ENCODE data around the gene COL26A1. TPM values are rescaled to one million over a fixed set of nuclear protein-coding genes. Genes with fewer than 3 reads are reported as not detected.

COL26A1 gene
- total and polyA plus RNA-seq, 2 donors, result 0.41 to 3.0 TPM

- H3K4me3 ChIP-seq (ENCODE audit: low read length in 2 of 2), result no peak overlapping the region
- no peaks in the 10 kb centered on the region for H3K4me1 ChIP-seq (ENCODE audit: control insufficient read depth in 2 of 2, insufficient read depth in 2 of 2, low read length in 2 of 2)
- DNase-seq (ENCODE audit: low read depth in 6 of 9, low spot score in 9 of 9), result no peak
- H3K9me3 ChIP-seq (ENCODE audit: control insufficient read depth in 2 of 2, insufficient read depth in 1 of 2, low read length in 1 of 2), result peaks cover 0 to 10% of the 10 kb centered on the region in 2 donors
- H3K27me3 ChIP-seq (ENCODE audit: control insufficient read depth in 2 of 2, insufficient read depth in 1 of 2, low read length in 1 of 2), result peaks cover 0 to 2% of the 10 kb centered on the region in 2 donors
- no peak overlapping the region for H3K27ac ChIP-seq (ENCODE audit: low read depth in 1 of 2, low read length in 1 of 2)
- 75% methylated on average over 7 of the region's 7 CpGs for WGBS
- H3K36me3 ChIP-seq (ENCODE audit: control insufficient read depth in 2 of 2, insufficient read depth in 2 of 2, low read length in 1 of 2), result no peaks in the 10 kb centered on the region
Observed at GRCh38 chr7:101535351-101535751, 172.7 kb downstream of the COL26A1 start.

GRCh38 chr7:101536232-101536631 lies 173.6 kb downstream of the COL26A1 start:
- peaks cover 0 to 10% of the 10 kb centered on the region in 2 donors for H3K9me3 ChIP-seq (ENCODE audit: control insufficient read depth in 2 of 2, insufficient read depth in 1 of 2, low read length in 1 of 2)
- H3K27me3 ChIP-seq (ENCODE audit: control insufficient read depth in 2 of 2, insufficient read depth in 1 of 2, low read length in 1 of 2), result peaks cover 0 to 2% of the 10 kb centered on the region in 2 donors
- WGBS, result 91% methylated on average over 6 of the region's 6 CpGs
- H3K4me1 ChIP-seq (ENCODE audit: control insufficient read depth in 2 of 2, insufficient read depth in 2 of 2, low read length in 2 of 2), result no peaks in the 10 kb centered on the region
- no peak overlapping the region for H3K4me3 ChIP-seq (ENCODE audit: low read length in 2 of 2)
- DNase-seq (ENCODE audit: low read depth in 6 of 9, low spot score in 9 of 9), result no peak
- no peak overlapping the region for H3K27ac ChIP-seq (ENCODE audit: low read depth in 1 of 2, low read length in 1 of 2)
- H3K36me3 ChIP-seq (ENCODE audit: control insufficient read depth in 2 of 2, insufficient read depth in 2 of 2, low read length in 1 of 2), result no peaks in the 10 kb centered on the region

DNA sequence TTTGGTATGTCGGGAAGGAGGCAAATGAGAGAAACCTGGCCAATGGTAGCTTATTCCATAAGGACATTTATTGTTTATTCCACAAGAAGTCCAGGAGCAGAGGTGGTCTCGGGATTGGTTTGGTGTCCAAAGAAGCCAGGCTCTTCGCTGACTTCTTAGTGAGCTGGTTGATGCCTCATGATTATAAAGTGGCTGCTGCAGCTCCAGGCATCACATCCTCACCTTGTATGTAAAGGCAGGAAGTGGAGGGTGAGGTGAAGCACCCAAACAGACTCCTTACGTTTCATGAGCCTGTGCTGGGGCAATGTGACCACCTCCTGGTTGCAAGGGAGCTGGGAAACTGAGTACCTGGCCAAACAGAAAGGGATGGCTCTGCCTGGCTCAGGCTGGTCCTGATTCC lies 174.0 kb downstream of the COL26A1 start:
- peaks cover 0 to 10% of the 10 kb centered on the region in 2 donors for H3K9me3 ChIP-seq (ENCODE audit: control insufficient read depth in 2 of 2, insufficient read depth in 1 of 2, low read length in 1 of 2)
- H3K4me1 ChIP-seq (ENCODE audit: control insufficient read depth in 2 of 2, insufficient read depth in 2 of 2, low read length in 2 of 2), result no peaks in the 10 kb centered on the region
- H3K4me3 ChIP-seq (ENCODE audit: low read length in 2 of 2), result no peak overlapping the region
- peaks cover 0 to 2% of the 10 kb centered on the region in 2 donors for H3K27me3 ChIP-seq (ENCODE audit: control insufficient read depth in 2 of 2, insufficient read depth in 1 of 2, low read length in 1 of 2)
- 91% methylated on average over 4 of the region's 4 CpGs for WGBS
- H3K27ac ChIP-seq (ENCODE audit: low read depth in 1 of 2, low read length in 1 of 2), result no peak overlapping the region
- no peak for DNase-seq (ENCODE audit: low read depth in 6 of 9, low spot score in 9 of 9)
- no peaks in the 10 kb centered on the region for H3K36me3 ChIP-seq (ENCODE audit: control insufficient read depth in 2 of 2, insufficient read depth in 2 of 2, low read length in 1 of 2)

- Histone ChIP-seq H3K27ac (ENCODE audit: low read depth in 1 of 2, low read length in 1 of 2) (no peak overlapping the region), H3K4me1 (ENCODE audit: control insufficient read depth in 2 of 2, insufficient read depth in 2 of 2, low read length in 2 of 2) (no peaks in the 10 kb centered on the region), H3K27me3 (ENCODE audit: control insufficient read depth in 2 of 2, insufficient read depth in 1 of 2, low read length in 1 of 2) (peaks cover 0 to 2% of the 10 kb centered on the region in 2 donors), H3K4me3 (ENCODE audit: low read length in 2 of 2) (no peak overlapping the region), H3K9me3 (ENCODE audit: control insufficient read depth in 2 of 2, insufficient read depth in 1 of 2, low read length in 1 of 2) (peaks cover 0 to 10% of the 10 kb centered on the region in 2 donors), H3K36me3 (ENCODE audit: control insufficient read depth in 2 of 2, insufficient read depth in 2 of 2, low read length in 1 of 2) (no peaks in the 10 kb centered on the region)
- DNase-seq (ENCODE audit: low read depth in 6 of 9, low spot score in 9 of 9), result no peak
- WGBS, result 94% methylated on average over 8 of the region's 8 CpGs
Observed at GRCh38 chr7:101537205-101537604, 174.5 kb downstream of the COL26A1 start.

DNA sequence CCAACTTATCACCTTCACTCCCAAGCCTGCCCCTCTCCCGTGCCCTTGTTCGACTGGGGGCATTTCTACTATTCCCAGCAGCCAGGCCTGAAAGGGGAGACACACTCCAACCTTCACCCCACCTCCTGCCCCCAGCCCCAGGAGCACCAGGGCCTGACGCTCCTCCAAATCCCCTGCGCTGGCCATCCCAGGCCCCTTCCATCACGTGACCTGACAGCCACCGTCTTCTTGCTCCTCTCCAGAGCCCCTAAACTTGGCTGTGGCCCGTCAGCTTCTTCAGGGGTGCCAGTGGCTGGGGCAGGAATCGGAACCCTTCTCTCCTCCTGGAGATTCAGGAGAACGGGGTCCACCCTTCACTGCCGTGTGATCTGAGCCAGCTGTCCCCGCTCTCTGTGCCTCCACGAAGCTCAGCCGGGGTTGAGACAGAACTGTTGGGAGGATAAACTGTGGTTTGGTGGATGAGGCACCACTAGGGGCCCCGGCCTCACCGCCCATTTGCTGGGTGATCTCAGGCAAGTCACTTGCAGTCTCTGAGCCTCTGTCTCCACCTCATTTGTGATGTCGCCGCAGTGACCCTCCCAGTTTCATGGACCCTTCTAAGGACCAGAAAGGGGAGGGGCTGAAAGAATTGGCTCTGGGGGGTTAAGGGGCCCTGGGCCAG lies 175.4 kb downstream of the COL26A1 start:
- no peak for DNase-seq (ENCODE audit: low read depth in 6 of 9, low spot score in 9 of 9)
- Histone ChIP-seq H3K27ac (ENCODE audit: low read depth in 1 of 2, low read length in 1 of 2) (no peak overlapping the region), H3K36me3 (ENCODE audit: control insufficient read depth in 2 of 2, insufficient read depth in 2 of 2, low read length in 1 of 2) (no peaks in the 10 kb centered on the region), H3K9me3 (ENCODE audit: control insufficient read depth in 2 of 2, insufficient read depth in 1 of 2, low read length in 1 of 2) (peaks cover 0 to 10% of the 10 kb centered on the region in 2 donors), H3K27me3 (ENCODE audit: control insufficient read depth in 2 of 2, insufficient read depth in 1 of 2, low read length in 1 of 2) (peaks cover 0 to 2% of the 10 kb centered on the region in 2 donors), H3K4me1 (ENCODE audit: control insufficient read depth in 2 of 2, insufficient read depth in 2 of 2, low read length in 2 of 2) (no peaks in the 10 kb centered on the region), H3K4me3 (ENCODE audit: low read length in 2 of 2) (no peak overlapping the region)
- 91% methylated on average over 17 of the region's 17 CpGs for WGBS

DNA sequence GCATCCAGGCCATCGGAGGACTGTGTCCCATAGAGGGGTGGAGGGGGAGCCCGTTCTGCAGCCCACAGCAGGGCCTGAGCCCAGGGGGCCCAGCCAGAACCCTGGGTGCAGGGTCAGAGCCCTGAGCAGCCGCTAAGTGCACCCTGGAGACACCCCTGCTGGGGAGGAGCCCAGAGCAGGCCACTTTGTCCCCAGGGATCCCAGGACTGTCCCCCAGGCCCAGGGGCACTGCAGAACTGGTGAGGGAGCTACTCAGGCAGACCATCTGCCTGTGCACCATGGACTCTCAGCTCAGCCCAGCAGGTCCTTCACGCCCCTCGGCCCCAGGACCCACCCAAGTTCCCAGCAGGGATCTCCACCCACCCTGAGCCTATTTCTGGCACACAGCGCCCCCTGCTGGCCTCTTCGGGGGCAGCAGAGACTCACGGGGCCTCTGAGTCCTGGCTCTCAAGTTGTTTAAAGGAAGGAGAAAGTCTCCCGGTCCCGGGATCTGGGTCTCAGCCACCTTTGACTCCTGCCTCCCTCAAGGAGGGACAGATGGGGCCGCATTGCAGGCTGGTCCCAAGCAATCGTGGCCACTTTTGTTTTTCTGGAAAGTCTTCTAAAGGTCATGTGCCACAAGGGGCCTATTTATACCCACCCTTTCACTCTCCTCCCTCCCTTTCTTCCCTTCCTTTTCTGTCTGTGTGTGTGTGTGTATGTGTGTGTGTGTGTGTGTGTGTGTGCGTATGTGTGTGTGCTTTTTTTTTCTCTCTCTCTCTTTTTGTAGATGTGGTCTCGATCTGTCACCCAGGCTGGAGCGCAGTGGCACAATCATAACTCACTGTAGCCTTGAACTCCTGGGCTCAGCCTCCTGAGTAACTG lies 176.2 kb downstream of the COL26A1 start:
- Histone ChIP-seq H3K4me3 (ENCODE audit: low read length in 2 of 2) (no peak overlapping the region), H3K4me1 (ENCODE audit: control insufficient read depth in 2 of 2, insufficient read depth in 2 of 2, low read length in 2 of 2) (no peaks in the 10 kb centered on the region), H3K36me3 (ENCODE audit: control insufficient read depth in 2 of 2, insufficient read depth in 2 of 2, low read length in 1 of 2) (no peaks in the 10 kb centered on the region), H3K27me3 (ENCODE audit: control insufficient read depth in 2 of 2, insufficient read depth in 1 of 2, low read length in 1 of 2) (peaks cover 0 to 2% of the 10 kb centered on the region in 2 donors), H3K9me3 (ENCODE audit: control insufficient read depth in 2 of 2, insufficient read depth in 1 of 2, low read length in 1 of 2) (peaks cover 0 to 10% of the 10 kb centered on the region in 2 donors), H3K27ac (ENCODE audit: low read depth in 1 of 2, low read length in 1 of 2) (no peak overlapping the region)
- DNase-seq (ENCODE audit: low read depth in 6 of 9, low spot score in 9 of 9), result peak in 8 of 9 donors; percentile 4 to 60 (median 38)
- 29% methylated on average over 15 of the region's 15 CpGs for WGBS

DNA sequence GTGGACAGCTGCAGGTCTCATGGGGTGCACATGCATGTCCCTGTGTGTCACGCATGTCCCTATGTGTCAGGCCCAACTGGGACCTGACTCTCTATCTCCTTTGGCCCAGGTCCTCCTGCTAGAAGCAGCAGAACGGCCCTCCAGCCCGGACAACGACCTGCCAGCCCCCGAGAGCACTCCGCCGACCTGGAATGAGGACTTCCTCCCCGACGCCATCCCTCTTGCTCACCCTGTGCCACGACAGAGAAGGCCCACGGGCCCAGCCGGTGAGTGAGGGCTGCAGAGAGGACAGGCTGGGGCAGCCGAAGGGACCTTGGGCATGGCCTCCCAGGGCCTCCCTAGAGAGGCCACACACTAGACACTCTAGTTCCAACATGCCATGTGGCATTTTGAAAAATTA lies 177.1 kb downstream of the COL26A1 start:
- peaks cover 0 to 2% of the 10 kb centered on the region in 2 donors for H3K27me3 ChIP-seq (ENCODE audit: control insufficient read depth in 2 of 2, insufficient read depth in 1 of 2, low read length in 1 of 2)
- no peak for DNase-seq (ENCODE audit: low read depth in 6 of 9, low spot score in 9 of 9)
- H3K36me3 ChIP-seq (ENCODE audit: control insufficient read depth in 2 of 2, insufficient read depth in 2 of 2, low read length in 1 of 2), result no peaks in the 10 kb centered on the region
- WGBS, result 95% methylated on average over 13 of the region's 13 CpGs
- H3K9me3 ChIP-seq (ENCODE audit: control insufficient read depth in 2 of 2, insufficient read depth in 1 of 2, low read length in 1 of 2), result peaks cover 0 to 10% of the 10 kb centered on the region in 2 donors
- H3K27ac ChIP-seq (ENCODE audit: low read depth in 1 of 2, low read length in 1 of 2), result no peak overlapping the region
- no peaks in the 10 kb centered on the region for H3K4me1 ChIP-seq (ENCODE audit: control insufficient read depth in 2 of 2, insufficient read depth in 2 of 2, low read length in 2 of 2)
- H3K4me3 ChIP-seq (ENCODE audit: low read length in 2 of 2), result no peak overlapping the region

- H3K27me3 ChIP-seq (ENCODE audit: control insufficient read depth in 2 of 2, insufficient read depth in 1 of 2, low read length in 1 of 2), result peaks cover 0 to 2% of the 10 kb centered on the region in 2 donors
- 42% methylated on average over 16 of the region's 16 CpGs for WGBS
- no peak overlapping the region for H3K4me3 ChIP-seq (ENCODE audit: low read length in 2 of 2)
- H3K4me1 ChIP-seq (ENCODE audit: control insufficient read depth in 2 of 2, insufficient read depth in 2 of 2, low read length in 2 of 2), result no peaks in the 10 kb centered on the region
- H3K27ac ChIP-seq (ENCODE audit: low read depth in 1 of 2, low read length in 1 of 2), result no peak overlapping the region
- peak; percentile 35 to 79 (median 54) for DNase-seq (ENCODE audit: low read depth in 6 of 9, low spot score in 9 of 9)
- H3K9me3 ChIP-seq (ENCODE audit: control insufficient read depth in 2 of 2, insufficient read depth in 1 of 2, low read length in 1 of 2), result no peaks in the 10 kb centered on the region
- no peaks in the 10 kb centered on the region for H3K36me3 ChIP-seq (ENCODE audit: control insufficient read depth in 2 of 2, insufficient read depth in 2 of 2, low read length in 1 of 2)
Observed at GRCh38 chr7:101542527-101543241, 180.0 kb downstream of the COL26A1 start.

Measured in thymus (tissue), 11 donors.